ENCODE results near the gene MICALL1.

DNA sequence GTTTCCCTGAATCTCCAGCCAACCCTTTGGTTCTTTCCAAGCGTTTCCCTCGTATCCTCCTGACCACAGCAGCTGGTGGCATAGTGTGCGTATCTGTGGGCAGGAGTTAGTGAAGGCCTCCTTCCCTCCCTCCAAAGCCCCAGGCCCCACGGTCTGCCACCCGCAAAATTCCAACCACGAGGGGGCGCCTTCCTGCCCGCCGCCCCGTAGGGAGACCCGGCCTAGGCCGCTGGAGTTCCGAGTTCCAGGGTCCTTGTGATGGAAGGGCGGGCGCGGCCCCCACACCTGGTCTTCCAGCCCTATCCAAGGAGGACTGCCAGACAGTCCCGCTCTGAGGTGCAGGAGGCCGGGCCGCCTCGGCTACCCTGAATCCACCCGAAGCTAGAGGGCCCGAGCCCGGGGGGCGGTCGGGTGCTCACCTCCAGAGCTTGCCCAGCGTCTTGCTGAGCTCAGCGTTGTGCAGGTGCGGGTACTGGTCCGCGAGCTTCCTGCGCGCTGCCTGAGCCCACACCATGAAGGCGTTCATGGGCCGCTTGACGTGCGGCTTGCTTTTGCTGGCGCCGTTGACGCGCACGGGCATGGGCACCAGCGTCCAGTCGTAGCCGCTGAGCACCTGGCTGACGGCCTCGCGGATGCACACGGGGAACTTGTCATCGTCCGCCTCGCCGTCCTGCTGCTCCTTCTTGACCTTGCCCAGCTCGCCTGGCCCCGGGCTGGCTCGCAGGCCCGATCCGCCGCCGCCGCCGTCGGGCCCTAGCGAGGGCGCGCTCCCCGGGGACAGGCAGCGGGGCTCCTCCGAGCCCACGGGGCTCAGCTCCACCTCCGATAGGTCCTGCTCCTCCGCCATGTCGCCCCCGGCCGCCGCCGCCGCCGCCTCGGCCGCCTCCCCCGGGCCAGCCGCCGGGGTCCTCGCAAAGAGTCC lies 77.1 kb downstream of the MICALL1 start:
- TF ChIP-seq, protein P1, sequence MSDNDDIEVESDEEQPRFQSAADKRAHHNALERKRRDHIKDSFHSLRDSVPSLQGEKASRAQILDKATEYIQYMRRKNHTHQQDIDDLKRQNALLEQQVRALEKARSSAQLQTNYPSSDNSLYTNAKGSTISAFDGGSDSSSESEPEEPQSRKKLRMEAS (IDR thresholded peaks at IDR 0.05): no peak
- TF ChIP-seq, protein P2, sequence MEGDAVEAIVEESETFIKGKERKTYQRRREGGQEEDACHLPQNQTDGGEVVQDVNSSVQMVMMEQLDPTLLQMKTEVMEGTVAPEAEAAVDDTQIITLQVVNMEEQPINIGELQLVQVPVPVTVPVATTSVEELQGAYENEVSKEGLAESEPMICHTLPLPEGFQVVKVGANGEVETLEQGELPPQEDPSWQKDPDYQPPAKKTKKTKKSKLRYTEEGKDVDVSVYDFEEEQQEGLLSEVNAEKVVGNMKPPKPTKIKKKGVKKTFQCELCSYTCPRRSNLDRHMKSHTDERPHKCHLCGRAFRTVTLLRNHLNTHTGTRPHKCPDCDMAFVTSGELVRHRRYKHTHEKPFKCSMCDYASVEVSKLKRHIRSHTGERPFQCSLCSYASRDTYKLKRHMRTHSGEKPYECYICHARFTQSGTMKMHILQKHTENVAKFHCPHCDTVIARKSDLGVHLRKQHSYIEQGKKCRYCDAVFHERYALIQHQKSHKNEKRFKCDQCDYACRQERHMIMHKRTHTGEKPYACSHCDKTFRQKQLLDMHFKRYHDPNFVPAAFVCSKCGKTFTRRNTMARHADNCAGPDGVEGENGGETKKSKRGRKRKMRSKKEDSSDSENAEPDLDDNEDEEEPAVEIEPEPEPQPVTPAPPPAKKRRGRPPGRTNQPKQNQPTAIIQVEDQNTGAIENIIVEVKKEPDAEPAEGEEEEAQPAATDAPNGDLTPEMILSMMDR (IDR thresholded peaks at IDR 0.05): no peak
- no peak for TF ChIP-seq RARB (CRISPR knock-in tag; IDR thresholded peaks at IDR 0.05)
- TF ChIP-seq, protein P3, sequence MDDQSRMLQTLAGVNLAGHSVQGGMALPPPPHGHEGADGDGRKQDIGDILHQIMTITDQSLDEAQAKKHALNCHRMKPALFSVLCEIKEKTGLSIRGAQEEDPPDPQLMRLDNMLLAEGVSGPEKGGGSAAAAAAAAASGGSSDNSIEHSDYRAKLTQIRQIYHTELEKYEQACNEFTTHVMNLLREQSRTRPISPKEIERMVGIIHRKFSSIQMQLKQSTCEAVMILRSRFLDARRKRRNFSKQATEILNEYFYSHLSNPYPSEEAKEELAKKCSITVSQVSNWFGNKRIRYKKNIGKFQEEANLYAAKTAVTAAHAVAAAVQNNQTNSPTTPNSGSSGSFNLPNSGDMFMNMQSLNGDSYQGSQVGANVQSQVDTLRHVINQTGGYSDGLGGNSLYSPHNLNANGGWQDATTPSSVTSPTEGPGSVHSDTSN (IDR thresholded peaks at IDR 0.05): no peak
- no peak for TF ChIP-seq NR3C1 (IDR thresholded peaks at IDR 0.05)
- TF ChIP-seq POLR2A (IDR thresholded peaks at IDR 0.05; ENCODE audit: low read length): no peak
- TF ChIP-seq EP300 (IDR thresholded peaks at IDR 0.05): no peak
- TF ChIP-seq ZC3H11A (IDR thresholded peaks at IDR 0.05): no peak
- TF ChIP-seq RAD21 (conservative IDR thresholded peaks at IDR 0.05 in 1 of 2, IDR thresholded peaks at IDR 0.05 in 1 of 2): no peak
- no peak for TF ChIP-seq CBX8 (IDR thresholded peaks at IDR 0.05)
- no peak for TF ChIP-seq POLR2AphosphoS2 (conservative IDR thresholded peaks at IDR 0.05; ENCODE audit: low read length)
- TF ChIP-seq HOXB5 (CRISPR knock-in tag; IDR thresholded peaks at IDR 0.05): no peak
- TF ChIP-seq JUNB (IDR thresholded peaks at IDR 0.05): no peak
- TF ChIP-seq BHLHE40 (IDR thresholded peaks at IDR 0.05; ENCODE audit: low read depth, low read length): no peak

Measured in A549 (cell line).